ENCODE results near the gene KIF21B. TPM values are rescaled to one million over a fixed set of nuclear protein-coding genes. Genes with fewer than 3 reads are reported as not detected.

The KIF21B gene
- total and polyA plus RNA-seq, 2 experiments from 2014 or later: 4.6 to 34.3 TPM

DNA sequence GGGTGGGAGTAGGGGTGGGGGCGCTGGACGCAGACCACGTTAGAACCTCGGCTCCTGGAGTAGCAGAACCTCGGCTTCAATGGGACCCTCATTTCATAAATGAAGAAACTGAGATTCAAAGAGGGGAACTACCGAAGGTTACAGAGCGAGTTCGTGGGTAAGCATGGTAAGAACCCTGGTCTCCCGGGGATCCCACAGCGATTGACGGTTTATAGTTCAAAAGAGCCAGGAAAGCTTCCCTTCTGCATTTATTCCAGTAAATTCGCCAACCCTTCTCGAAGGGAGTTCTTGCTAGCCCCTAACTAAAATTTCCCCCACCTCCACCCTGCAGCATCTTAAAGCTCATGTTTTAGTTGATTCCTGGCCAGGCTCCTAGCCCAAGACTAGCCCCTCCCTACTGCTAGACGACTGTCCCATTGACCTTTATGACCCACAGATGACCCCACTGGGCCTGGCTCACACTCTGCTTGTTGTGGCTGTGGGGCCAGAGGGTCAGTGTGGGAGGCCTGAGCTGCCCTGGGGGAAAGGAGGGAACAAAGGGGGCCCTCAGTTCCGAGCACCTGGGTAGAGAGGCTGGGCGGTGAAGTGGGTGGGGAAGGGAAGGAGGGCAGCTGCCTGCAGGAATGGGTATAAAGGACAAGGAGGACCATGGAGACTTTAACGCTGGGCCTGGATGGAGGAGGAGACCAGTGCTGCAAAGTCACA is 558 bp upstream of the KIF21B start:
- H3K4me1 ChIP-seq (ENCODE audit: insufficient read depth): peaks cover 64% of the 10 kb centered on the region
- H3K27me3 Mint-ChIP-seq (ENCODE audit: insufficient read depth, low read depth, poor library complexity): peaks cover 26% of the 10 kb centered on the region
- peaks cover 66% of the 10 kb centered on the region for H3K4me1 Mint-ChIP-seq
- 0 out of 2 replicates have a peak, but pooled peaks cover 3% of the 10 kb centered on the region for H3F3A ChIP-seq (replicated peaks; ENCODE audit: low read depth)
- H3K4me3 ChIP-seq: peak overlapping the region; percentile 82
- H3K79me2 ChIP-seq (replicated peaks; ENCODE audit: insufficient read depth): peaks cover 23% of the 10 kb centered on the region
- no peak for ATAC-seq
- H3K9me2 ChIP-seq (ENCODE audit: insufficient read depth): no peaks in the 10 kb centered on the region
- no peak overlapping the region for H3K27ac ChIP-seq (ENCODE audit: low read depth)
- DNase-seq (ENCODE audit: low spot score): no peak
- H3K9me3 Mint-ChIP-seq: no peaks in the 10 kb centered on the region
- peak overlapping the region; percentile 36 for H3K27ac Mint-ChIP-seq
- peaks cover 7% of the 10 kb centered on the region; the same call in 1 of the 2 replicates for H3K36me3 ChIP-seq (ENCODE audit: insufficient read depth)
- H2AFZ ChIP-seq: peak overlapping the region; percentile 69; the same call in 1 of the 2 replicates
- H4K20me1 ChIP-seq (replicated peaks; ENCODE audit: insufficient read depth): no peaks in the 10 kb centered on the region; the same call in 1 of the 2 replicates
- peaks cover 21% of the 10 kb centered on the region for H3K36me3 Mint-ChIP-seq (ENCODE audit: low read depth)
- peak overlapping the region; percentile 72 for H3K4me3 Mint-ChIP-seq
- peak overlapping the region; percentile 90 for H3K4me2 ChIP-seq
- H3K27me3 ChIP-seq (ENCODE audit: insufficient read depth): no peaks in the 10 kb centered on the region
- TF ChIP-seq JUNB (IDR thresholded peaks at IDR 0.05; ENCODE audit: unreplicated experiment) (no peak), ZNF114 (CRISPR knock-in tag; IDR thresholded peaks at IDR 0.05) (no peak), POLR2AphosphoS5 (IDR thresholded peaks at IDR 0.05; ENCODE audit: low read depth) (0 out of 2 replicates have a peak, but pooled peaks have one; percentile 8), ZNF331 (CRISPR knock-in tag; IDR thresholded peaks at IDR 0.05; ENCODE audit: low read depth) (no peak), NANOG (IDR thresholded peaks at IDR 0.05; ENCODE audit: borderline replicate concordance) (no peak)
- TF ChIP-seq, protein P1, sequence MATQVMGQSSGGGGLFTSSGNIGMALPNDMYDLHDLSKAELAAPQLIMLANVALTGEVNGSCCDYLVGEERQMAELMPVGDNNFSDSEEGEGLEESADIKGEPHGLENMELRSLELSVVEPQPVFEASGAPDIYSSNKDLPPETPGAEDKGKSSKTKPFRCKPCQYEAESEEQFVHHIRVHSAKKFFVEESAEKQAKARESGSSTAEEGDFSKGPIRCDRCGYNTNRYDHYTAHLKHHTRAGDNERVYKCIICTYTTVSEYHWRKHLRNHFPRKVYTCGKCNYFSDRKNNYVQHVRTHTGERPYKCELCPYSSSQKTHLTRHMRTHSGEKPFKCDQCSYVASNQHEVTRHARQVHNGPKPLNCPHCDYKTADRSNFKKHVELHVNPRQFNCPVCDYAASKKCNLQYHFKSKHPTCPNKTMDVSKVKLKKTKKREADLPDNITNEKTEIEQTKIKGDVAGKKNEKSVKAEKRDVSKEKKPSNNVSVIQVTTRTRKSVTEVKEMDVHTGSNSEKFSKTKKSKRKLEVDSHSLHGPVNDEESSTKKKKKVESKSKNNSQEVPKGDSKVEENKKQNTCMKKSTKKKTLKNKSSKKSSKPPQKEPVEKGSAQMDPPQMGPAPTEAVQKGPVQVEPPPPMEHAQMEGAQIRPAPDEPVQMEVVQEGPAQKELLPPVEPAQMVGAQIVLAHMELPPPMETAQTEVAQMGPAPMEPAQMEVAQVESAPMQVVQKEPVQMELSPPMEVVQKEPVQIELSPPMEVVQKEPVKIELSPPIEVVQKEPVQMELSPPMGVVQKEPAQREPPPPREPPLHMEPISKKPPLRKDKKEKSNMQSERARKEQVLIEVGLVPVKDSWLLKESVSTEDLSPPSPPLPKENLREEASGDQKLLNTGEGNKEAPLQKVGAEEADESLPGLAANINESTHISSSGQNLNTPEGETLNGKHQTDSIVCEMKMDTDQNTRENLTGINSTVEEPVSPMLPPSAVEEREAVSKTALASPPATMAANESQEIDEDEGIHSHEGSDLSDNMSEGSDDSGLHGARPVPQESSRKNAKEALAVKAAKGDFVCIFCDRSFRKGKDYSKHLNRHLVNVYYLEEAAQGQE (IDR thresholded peaks at IDR 0.05; ENCODE audit: unreplicated experiment): no peak

DNA sequence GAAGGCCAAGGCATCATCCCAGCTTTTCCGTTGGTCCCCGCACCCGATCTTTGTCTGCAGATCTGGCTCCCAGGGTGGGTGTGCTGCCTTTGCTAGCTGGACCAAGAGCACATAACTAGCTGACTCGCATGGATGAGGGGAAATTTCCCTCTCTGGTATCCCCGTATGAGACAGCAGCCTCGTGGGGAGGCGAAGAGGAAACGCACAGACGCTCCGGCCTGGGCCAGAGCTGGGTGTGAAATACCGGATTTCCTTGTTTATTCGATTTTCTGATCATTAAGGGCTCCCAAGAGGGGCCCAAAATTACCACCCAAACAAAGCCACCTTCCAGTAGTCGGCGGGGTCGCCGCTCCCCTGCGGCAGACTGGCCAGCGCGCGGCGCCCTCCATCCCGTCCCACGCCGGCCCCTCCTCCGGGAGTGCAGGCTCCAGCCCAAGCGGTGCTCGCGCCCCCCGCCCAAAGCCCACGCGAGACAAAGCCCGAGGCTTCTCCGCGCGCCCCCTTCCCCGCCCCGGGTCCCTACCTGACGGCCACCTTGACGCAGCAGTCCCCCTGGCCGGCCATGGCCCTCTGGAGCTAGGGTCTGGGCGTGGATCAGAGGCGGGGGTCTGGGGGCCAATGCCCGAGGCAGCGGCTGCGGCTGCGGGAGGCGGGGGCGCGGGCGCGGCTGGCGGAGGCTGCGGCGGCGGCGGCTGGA is 546 bp downstream of the KIF21B start:
- TF ChIP-seq EZH2 (IDR thresholded peaks at IDR 0.05; ENCODE audit: low read depth, unreplicated experiment) (no peak), ZNF114 (CRISPR knock-in tag; IDR thresholded peaks at IDR 0.05) (no peak)
- TF ChIP-seq, protein P2, sequence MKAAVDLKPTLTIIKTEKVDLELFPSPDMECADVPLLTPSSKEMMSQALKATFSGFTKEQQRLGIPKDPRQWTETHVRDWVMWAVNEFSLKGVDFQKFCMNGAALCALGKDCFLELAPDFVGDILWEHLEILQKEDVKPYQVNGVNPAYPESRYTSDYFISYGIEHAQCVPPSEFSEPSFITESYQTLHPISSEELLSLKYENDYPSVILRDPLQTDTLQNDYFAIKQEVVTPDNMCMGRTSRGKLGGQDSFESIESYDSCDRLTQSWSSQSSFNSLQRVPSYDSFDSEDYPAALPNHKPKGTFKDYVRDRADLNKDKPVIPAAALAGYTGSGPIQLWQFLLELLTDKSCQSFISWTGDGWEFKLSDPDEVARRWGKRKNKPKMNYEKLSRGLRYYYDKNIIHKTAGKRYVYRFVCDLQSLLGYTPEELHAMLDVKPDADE (IDR thresholded peaks at IDR 0.05): no peak
- TF ChIP-seq, protein P3, sequence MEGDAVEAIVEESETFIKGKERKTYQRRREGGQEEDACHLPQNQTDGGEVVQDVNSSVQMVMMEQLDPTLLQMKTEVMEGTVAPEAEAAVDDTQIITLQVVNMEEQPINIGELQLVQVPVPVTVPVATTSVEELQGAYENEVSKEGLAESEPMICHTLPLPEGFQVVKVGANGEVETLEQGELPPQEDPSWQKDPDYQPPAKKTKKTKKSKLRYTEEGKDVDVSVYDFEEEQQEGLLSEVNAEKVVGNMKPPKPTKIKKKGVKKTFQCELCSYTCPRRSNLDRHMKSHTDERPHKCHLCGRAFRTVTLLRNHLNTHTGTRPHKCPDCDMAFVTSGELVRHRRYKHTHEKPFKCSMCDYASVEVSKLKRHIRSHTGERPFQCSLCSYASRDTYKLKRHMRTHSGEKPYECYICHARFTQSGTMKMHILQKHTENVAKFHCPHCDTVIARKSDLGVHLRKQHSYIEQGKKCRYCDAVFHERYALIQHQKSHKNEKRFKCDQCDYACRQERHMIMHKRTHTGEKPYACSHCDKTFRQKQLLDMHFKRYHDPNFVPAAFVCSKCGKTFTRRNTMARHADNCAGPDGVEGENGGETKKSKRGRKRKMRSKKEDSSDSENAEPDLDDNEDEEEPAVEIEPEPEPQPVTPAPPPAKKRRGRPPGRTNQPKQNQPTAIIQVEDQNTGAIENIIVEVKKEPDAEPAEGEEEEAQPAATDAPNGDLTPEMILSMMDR (conservative IDR thresholded peaks at IDR 0.05; ENCODE audit: low read depth in 2 of 2): peak in 1 of 2 experiments; percentile 21; a peak in 2 of 4 replicates
- H3K4me1 Mint-ChIP-seq: peaks cover 74% of the 10 kb centered on the region
- Histone ChIP-seq H3K4me1 (ENCODE audit: insufficient read depth) (peaks cover 64% of the 10 kb centered on the region), H3K27me3 (ENCODE audit: insufficient read depth) (no peaks in the 10 kb centered on the region), H4K20me1 (replicated peaks; ENCODE audit: insufficient read depth) (peaks cover 3% of the 10 kb centered on the region), H3K27ac (ENCODE audit: low read depth) (no peak overlapping the region), H3K4me3 (peak overlapping the region; percentile 82), H3F3A (replicated peaks; ENCODE audit: low read depth) (0 out of 2 replicates have a peak, but pooled peaks cover 3% of the 10 kb centered on the region), H3K79me2 (replicated peaks; ENCODE audit: insufficient read depth) (peaks cover 34% of the 10 kb centered on the region), H3K36me3 (ENCODE audit: insufficient read depth) (peaks cover 7% of the 10 kb centered on the region; the same call in 1 of the 2 replicates), H3K9me2 (ENCODE audit: insufficient read depth) (no peaks in the 10 kb centered on the region), H3K4me2 (peak overlapping the region; percentile 98), H2AFZ (peak overlapping the region; percentile 76; the same call in 1 of the 2 replicates)
- H3K4me3 Mint-ChIP-seq: peak overlapping the region; percentile 83
- DNase-seq (ENCODE audit: low spot score) (peak; percentile 65), ATAC-seq (peak; percentile 3; the same call in 2 of the 3 replicates)
- H3K36me3 Mint-ChIP-seq (ENCODE audit: low read depth): peaks cover 15% of the 10 kb centered on the region
- peaks cover 28% of the 10 kb centered on the region for H3K27me3 Mint-ChIP-seq (ENCODE audit: insufficient read depth, low read depth, poor library complexity)
- no peak overlapping the region for H3K27ac Mint-ChIP-seq
- no peaks in the 10 kb centered on the region for H3K9me3 Mint-ChIP-seq

All from GM23338 (cell line).